A549 (cell line): ENCODE measurements around the gene CYP2S1. TPM values are rescaled to one million over a fixed set of nuclear protein-coding genes. Genes with fewer than 3 reads are reported as not detected.

Source experiments
- ATAC-seq, 2 experiments: fragments of 200-7000 bp in 1 of 2; fragments of >200 bp in 1 of 2; cut with Nextera tagmentation in 1 of 2; cut with Tn5 transposase in 1 of 2; 3 replicates each; pipeline versions ENCODE4 v1.8.0 to v1.9.1; 2018 to 2020; ENCODE audit warnings: mild to moderate bottlenecking in 1 of 2, moderate library complexity in 1 of 2
- CTCF ChIA-PET: fragments of 300-600 bp; sonication (Branson Sonifier 250); formaldehyde crosslinking; extraction: SDS; loops from one replicate; lab custom pipeline; 2021; ENCODE audit warnings: antibody characterized with exemption, inconsistent platforms; lab: Yijun Ruan, JAX
- POLR2A ChIA-PET: fragments of 350-600 bp; formaldehyde crosslinking; extraction: SDS; loops from one replicate; lab custom pipeline; 2021; ENCODE audit warnings: antibody characterized with exemption, inconsistent platforms; lab: Yijun Ruan, JAX
- DNase-seq, 2 experiments: peaks; one replicate each; pipeline versions ENCODE4 v3.0.0 to v3.0.0-alpha.2; 2011 to 2016; ENCODE audit warnings: low read depth in 1 of 2, low spot score in 1 of 2
- FAIRE-seq: peaks from 2 replicates; lab custom pipeline; 2011; peaks lifted over from hg19 to GRCh38; lab: Jason Lieb, UNC
- H3K27ac ChIP-seq, 2 experiments: fragments of >200 bp; sonication (Bioruptor Twin); formaldehyde crosslinking; 3 replicates each; pipeline ENCODE4 v1.5.1; 2016 to 2017
- H3K4me1 ChIP-seq: fragments of >200 bp; sonication (Bioruptor Twin); formaldehyde crosslinking; 3 replicates; pipeline ENCODE4 v1.6.1; 2016
- H3K4me2 ChIP-seq: fragments of >200 bp; sonication (Bioruptor Twin); formaldehyde crosslinking; 3 replicates; pipeline ENCODE4 v1.6.1; 2016
- H3K4me3 ChIP-seq: fragments of >200 bp; sonication (Bioruptor Twin); formaldehyde crosslinking; 3 replicates; pipeline ENCODE4 v1.5.1; 2016
- H3K9me3 ChIP-seq: fragments of >200 bp; sonication (Bioruptor Twin); formaldehyde crosslinking; 3 replicates; pipeline ENCODE4 v1.6.1; 2016
- CBX8 ChIP-seq: fragments of 200-600 bp; sonication (generic); IDR thresholded peaks from 2 replicates; pipeline ENCODE4 v1.6.1; 2016
- CEBPB ChIP-seq, 2 experiments: fragments of >200 bp in 1 of 2; sonication (Bioruptor Twin) in 1 of 2; formaldehyde crosslinking in 1 of 2; IDR thresholded peaks; 2 replicates each; pipeline ENCODE4 v1.6.1; 2012 to 2016
- CHD2 ChIP-seq: fragments of 150-350 bp; IDR thresholded peaks from 2 replicates; pipeline ENCODE4 v1.6.1; 2014; ENCODE audit warnings: low read length; ENCODE audit not compliant: partially characterized antibody
- EHMT2 ChIP-seq: fragments of 200-600 bp; sonication (generic); IDR thresholded peaks from 2 replicates; pipeline ENCODE4 v1.6.1; 2016; ENCODE audit warnings: antibody characterized with exemption, low read depth, mild to moderate bottlenecking, moderate library complexity
- ESRRA ChIP-seq: fragments of 150-350 bp; IDR thresholded peaks from 2 replicates; pipeline ENCODE4 v1.6.1; 2014; ENCODE audit warnings: mild to moderate bottlenecking, low read length, borderline replicate concordance
- HEYL ChIP-seq: fragments of 250-450 bp; sonication (Bioruptor Pico); IDR thresholded peaks from 2 replicates; pipeline ENCODE4 v1.8.0; 2021; ENCODE audit warnings: mild to moderate bottlenecking, moderate library complexity
- KDM1A ChIP-seq: fragments of 200-600 bp; sonication (generic); IDR thresholded peaks from 2 replicates; pipeline ENCODE4 v1.6.1; 2016; ENCODE audit warnings: low read depth, mild to moderate bottlenecking
- KDM5A ChIP-seq: fragments of 200-600 bp; sonication (generic); IDR thresholded peaks from 2 replicates; pipeline ENCODE4 v1.6.1; 2016; ENCODE audit warnings: antibody characterized with exemption, mild to moderate bottlenecking
- NPAS2 ChIP-seq: fragments of 250-450 bp; sonication (Bioruptor Pico); IDR thresholded peaks from 2 replicates; pipeline ENCODE4 v1.8.0; 2022; ENCODE audit warnings: mild to moderate bottlenecking, moderate library complexity, borderline replicate concordance
- PHF8 ChIP-seq: fragments of 200-600 bp; sonication (generic); IDR thresholded peaks from 2 replicates; pipeline ENCODE4 v1.6.1; 2016; ENCODE audit warnings: low read depth, mild to moderate bottlenecking, antibody characterized with exemption, moderate library complexity, borderline replicate concordance
- POLR2AphosphoS2 ChIP-seq: conservative IDR thresholded peaks from 2 replicates; pipeline ENCODE4 v1.6.1; 2012; ENCODE audit warnings: low read length, improper control_type of control experiment, inconsistent platforms
- RAD21 ChIP-seq, 2 experiments: fragments of >200 bp in 1 of 2; sonication (Bioruptor Twin) in 1 of 2; formaldehyde crosslinking in 1 of 2; IDR thresholded peaks in 1 of 2; conservative IDR thresholded peaks in 1 of 2; 2 replicates in 1 of 2; 3 replicates in 1 of 2; pipeline ENCODE4 v1.6.1; 2012 to 2018; ENCODE audit warnings: inconsistent platforms in 1 of 2
- RARB ChIP-seq: fragments of 250-450 bp; sonication (Bioruptor Pico); IDR thresholded peaks from 2 replicates; pipeline ENCODE4 v1.8.0; 2021; ENCODE audit warnings: mild to moderate bottlenecking, moderate library complexity
- RCOR1 ChIP-seq: fragments of 150-350 bp; IDR thresholded peaks from 2 replicates; pipeline ENCODE4 v1.6.1; 2014; ENCODE audit warnings: antibody characterized with exemption, low read length, low read depth
- RFX5 ChIP-seq: fragments of 450-650 bp; IDR thresholded peaks from 2 replicates; pipeline ENCODE4 v1.7.1; 2014; ENCODE audit warnings: antibody characterized with exemption, mild to moderate bottlenecking, moderate library complexity
- ZFP36 ChIP-seq: fragments of 450-650 bp; IDR thresholded peaks from 2 replicates; pipeline ENCODE4 v1.6.1; 2014; ENCODE audit warnings: borderline replicate concordance; ENCODE audit not compliant: partially characterized antibody
- WGBS: methylation state at CpG from one replicate; pipeline ENCODE4 v1.1.6; 2017; ENCODE audit errors: missing lambda C conversion rate; 5-methylcytosine and 5-hydroxymethylcytosine counted together
- polyA plus RNA-seq, 4 experiments: library from polyadenylated mRNA; depleted of rRNA in 3 of 4; stranded (reverse); fragments of >200 nt; fragmentation: RNase III in 1 of 4; extraction: RNeasy Plus Mini Kit Qiagen cat#74134 plus additional on column Dnase treatment in 1 of 4; gene quantifications; 2 replicates in 3 of 4; 3 replicates in 1 of 4; pipeline ENCODE4 v1.2.3, GENCODE V29; 2011 to 2017
- TF ChIP-seq, protein P1 (sequence below): fragments of 250-450 bp; sonication (Bioruptor Pico); IDR thresholded peaks from 2 replicates; pipeline ENCODE4 v1.5.0; 2020; ENCODE audit warnings: low read depth, mild to moderate bottlenecking, moderate library complexity
- TF ChIP-seq, protein P2 (sequence below): fragments of >200 bp; sonication (Bioruptor Twin); formaldehyde crosslinking; IDR thresholded peaks from 2 replicates; pipeline ENCODE4 v1.6.1; 2016
- TF ChIP-seq, protein P3 (sequence below): fragments of 250-450 bp; sonication (Bioruptor Pico); IDR thresholded peaks from 2 replicates; pipeline ENCODE4 v1.5.0; 2021; ENCODE audit warnings: mild to moderate bottlenecking, moderate library complexity, borderline replicate concordance
- TF ChIP-seq, protein P4 (sequence below): fragments of 200-600 bp; sonication (generic); IDR thresholded peaks from 2 replicates; pipeline ENCODE4 v1.6.1; 2016; ENCODE audit warnings: antibody characterized with exemption, mild to moderate bottlenecking, moderate library complexity

Gene CYP2S1
- polyA plus RNA-seq, 2 of the 4 experiments (the other 2 are of a cell fraction), result 8.6 to 28.1 TPM

DNA sequence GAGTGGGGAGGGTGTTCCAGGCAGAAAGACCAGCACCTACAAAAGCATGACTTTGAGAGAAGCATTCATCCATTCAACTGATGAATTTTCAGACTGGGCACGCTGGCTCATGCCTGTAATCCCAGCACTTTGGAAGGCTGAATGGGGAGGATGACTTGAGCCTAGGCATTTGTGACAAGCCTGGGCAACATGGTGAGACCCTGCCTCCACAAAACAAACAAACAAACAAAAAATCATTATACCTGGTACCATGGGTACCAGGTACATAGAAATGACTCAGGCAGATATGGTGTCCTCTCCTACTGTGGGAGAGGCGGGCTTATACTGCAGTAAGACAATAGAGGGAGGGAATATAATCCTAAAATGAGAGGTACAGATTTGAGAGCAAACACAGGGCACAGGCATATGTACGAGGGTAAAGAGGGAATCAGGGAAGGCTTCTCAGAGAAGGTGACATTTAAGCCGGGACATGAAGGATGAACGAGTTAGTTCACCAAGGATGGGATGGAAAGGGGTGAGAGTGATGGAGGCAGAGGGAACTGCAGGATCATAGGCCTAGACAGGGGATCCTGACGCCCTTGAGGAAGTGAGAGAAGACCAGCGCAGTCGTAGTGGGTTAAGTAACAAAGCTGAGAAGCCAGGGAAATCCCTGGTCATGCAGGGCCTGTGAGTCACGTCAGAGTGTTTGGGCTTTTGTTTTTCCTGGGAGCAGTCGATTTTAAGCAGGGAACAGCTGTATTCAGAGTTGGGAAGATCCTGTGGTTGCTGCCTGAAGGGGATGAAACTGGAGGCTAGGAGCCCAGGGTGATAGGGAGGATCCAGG lies 2.9 kb downstream of the CYP2S1 start:
- no peak overlapping the region for H3K4me2 ChIP-seq
- ChIA-PET CTCF (interaction anchor here (0.6 to 29.8 kb wide), 7 partner anchors 10 to 846 kb away, joined by 3 to 1023 read pairs (median 5); partner anchors contain the start of gene HNRNPUL1), POLR2A (no interaction called here)
- DNase-seq (no peak), ATAC-seq (no peak), FAIRE-seq (peak; percentile 94)
- H3K4me3 ChIP-seq, result no peak overlapping the region
- TF ChIP-seq CBX8 (no peak), ZFP36 (peak; percentile 63), RAD21 (conservative IDR thresholded peaks at IDR 0.05 in 1 of 2, IDR thresholded peaks at IDR 0.05 in 1 of 2) (no peak)
- no peaks in the 10 kb centered on the region for H3K9me3 ChIP-seq
- H3K4me1 ChIP-seq, result peaks cover 21% of the 10 kb centered on the region
- 78% methylated on average over 10 of the region's 10 CpGs for WGBS
- H3K27ac ChIP-seq, result peak overlapping the region in 1 of 2 experiments; percentile 27; a peak in 1 of 6 replicates

DNA sequence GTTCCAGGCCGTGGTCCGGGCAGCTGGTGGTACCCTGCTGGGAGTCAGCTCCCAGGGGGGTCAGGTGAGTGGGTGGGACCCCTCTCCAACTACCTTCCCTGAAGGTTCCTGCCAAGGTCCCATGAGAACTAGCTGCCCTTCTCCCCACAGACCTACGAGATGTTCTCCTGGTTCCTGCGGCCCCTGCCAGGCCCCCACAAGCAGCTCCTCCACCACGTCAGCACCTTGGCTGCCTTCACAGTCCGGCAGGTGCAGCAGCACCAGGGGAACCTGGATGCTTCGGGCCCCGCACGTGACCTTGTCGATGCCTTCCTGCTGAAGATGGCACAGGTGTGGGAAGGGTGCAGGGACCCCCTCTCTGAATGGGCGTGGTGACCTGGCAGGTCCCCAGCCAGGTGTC lies 5.5 kb downstream of the CYP2S1 start:
- Histone ChIP-seq H3K27ac (no peak overlapping the region), H3K4me3 (no peak overlapping the region), H3K4me2 (no peak overlapping the region), H3K4me1 (peaks cover 8% of the 10 kb centered on the region), H3K9me3 (no peaks in the 10 kb centered on the region)
- whole genome bisulfite sequencing, result 90% methylated on average over 11 of the region's 11 CpGs
- no peak for DNase-seq
- no peak for FAIRE-seq
- ChIA-PET CTCF (interaction anchor here (0.7 to 29.8 kb wide), 5 partner anchors 54 to 471 kb away, joined by 3 to 1023 read pairs (median 4); partner anchors contain the start of gene HNRNPUL1), POLR2A (no interaction called here)
- ATAC-seq, result no peak
- no peak for TF ChIP-seq CEBPB (IDR thresholded peaks at IDR 0.05)

DNA sequence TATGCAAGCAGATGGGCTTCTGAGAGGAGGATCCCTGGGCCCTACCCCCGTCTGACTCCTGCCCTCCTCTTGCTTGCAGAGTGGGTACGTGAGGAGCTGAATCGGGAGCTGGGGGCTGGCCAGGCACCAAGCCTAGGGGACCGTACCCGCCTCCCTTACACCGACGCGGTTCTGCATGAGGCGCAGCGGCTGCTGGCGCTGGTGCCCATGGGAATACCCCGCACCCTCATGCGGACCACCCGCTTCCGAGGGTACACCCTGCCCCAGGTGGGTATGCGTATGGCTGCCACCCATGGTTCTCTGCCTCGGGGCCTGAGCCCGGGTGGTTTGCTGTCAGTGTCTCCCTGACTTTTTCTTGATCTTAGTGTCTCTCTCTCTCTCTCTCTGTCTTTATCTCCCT lies 10.4 kb downstream of the CYP2S1 start:
- Histone ChIP-seq H3K27ac (no peak overlapping the region), H3K4me3 (no peak overlapping the region), H3K4me2 (no peak overlapping the region), H3K4me1 (no peaks in the 10 kb centered on the region), H3K9me3 (no peaks in the 10 kb centered on the region)
- POLR2A ChIA-PET, result interaction anchor here (1.0 to 6.8 kb wide), 3 partner anchors 10 to 61 kb away, joined by 3 to 121 read pairs (median 6); partner anchors contain the start of genes CYP2S1 and HNRNPUL1
- ATAC-seq (0 out of 6 replicates have a peak, but pooled peaks of 1 of the 2 experiments have one; percentile 6), DNase-seq (no peak), FAIRE-seq (no peak)
- TF ChIP-seq KDM1A (no peak), RCOR1 (no peak), POLR2AphosphoS2 (no peak), CHD2 (no peak), NPAS2 (CRISPR knock-in tag) (no peak), ESRRA (no peak), PHF8 (no peak), KDM5A (no peak), ZFP36 (no peak), EHMT2 (no peak), RFX5 (no peak), HEYL (CRISPR knock-in tag) (no peak), RARB (no peak), CEBPB (IDR thresholded peaks at IDR 0.05) (no peak)
- TF ChIP-seq, protein P1, sequence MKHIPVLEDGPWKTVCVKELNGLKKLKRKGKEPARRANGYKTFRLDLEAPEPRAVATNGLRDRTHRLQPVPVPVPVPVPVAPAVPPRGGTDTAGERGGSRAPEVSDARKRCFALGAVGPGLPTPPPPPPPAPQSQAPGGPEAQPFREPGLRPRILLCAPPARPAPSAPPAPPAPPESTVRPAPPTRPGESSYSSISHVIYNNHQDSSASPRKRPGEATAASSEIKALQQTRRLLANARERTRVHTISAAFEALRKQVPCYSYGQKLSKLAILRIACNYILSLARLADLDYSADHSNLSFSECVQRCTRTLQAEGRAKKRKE (CRISPR knock-in tag), result no peak
- TF ChIP-seq, protein P2, sequence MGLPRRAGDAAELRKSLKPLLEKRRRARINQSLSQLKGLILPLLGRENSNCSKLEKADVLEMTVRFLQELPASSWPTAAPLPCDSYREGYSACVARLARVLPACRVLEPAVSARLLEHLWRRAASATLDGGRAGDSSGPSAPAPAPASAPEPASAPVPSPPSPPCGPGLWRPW, result no peak
- TF ChIP-seq, protein P3, sequence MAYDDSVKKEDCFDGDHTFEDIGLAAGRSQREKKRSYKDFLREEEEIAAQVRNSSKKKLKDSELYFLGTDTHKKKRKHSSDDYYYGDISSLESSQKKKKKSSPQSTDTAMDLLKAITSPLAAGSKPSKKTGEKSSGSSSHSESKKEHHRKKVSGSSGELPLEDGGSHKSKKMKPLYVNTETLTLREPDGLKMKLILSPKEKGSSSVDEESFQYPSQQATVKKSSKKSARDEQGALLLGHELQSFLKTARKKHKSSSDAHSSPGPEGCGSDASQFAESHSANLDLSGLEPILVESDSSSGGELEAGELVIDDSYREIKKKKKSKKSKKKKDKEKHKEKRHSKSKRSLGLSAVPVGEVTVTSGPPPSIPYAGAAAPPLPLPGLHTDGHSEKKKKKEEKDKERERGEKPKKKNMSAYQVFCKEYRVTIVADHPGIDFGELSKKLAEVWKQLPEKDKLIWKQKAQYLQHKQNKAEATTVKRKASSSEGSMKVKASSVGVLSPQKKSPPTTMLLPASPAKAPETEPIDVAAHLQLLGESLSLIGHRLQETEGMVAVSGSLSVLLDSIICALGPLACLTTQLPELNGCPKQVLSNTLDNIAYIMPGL (CRISPR knock-in tag), result no peak
- TF ChIP-seq, protein P4, sequence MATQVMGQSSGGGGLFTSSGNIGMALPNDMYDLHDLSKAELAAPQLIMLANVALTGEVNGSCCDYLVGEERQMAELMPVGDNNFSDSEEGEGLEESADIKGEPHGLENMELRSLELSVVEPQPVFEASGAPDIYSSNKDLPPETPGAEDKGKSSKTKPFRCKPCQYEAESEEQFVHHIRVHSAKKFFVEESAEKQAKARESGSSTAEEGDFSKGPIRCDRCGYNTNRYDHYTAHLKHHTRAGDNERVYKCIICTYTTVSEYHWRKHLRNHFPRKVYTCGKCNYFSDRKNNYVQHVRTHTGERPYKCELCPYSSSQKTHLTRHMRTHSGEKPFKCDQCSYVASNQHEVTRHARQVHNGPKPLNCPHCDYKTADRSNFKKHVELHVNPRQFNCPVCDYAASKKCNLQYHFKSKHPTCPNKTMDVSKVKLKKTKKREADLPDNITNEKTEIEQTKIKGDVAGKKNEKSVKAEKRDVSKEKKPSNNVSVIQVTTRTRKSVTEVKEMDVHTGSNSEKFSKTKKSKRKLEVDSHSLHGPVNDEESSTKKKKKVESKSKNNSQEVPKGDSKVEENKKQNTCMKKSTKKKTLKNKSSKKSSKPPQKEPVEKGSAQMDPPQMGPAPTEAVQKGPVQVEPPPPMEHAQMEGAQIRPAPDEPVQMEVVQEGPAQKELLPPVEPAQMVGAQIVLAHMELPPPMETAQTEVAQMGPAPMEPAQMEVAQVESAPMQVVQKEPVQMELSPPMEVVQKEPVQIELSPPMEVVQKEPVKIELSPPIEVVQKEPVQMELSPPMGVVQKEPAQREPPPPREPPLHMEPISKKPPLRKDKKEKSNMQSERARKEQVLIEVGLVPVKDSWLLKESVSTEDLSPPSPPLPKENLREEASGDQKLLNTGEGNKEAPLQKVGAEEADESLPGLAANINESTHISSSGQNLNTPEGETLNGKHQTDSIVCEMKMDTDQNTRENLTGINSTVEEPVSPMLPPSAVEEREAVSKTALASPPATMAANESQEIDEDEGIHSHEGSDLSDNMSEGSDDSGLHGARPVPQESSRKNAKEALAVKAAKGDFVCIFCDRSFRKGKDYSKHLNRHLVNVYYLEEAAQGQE, result no peak
- WGBS, result 89% methylated on average over 18 of the region's 18 CpGs
- CTCF ChIA-PET, result interaction anchor here (0.6 to 29.8 kb wide), 24 partner anchors 9 to 367 kb away, joined by 3 to 1023 read pairs (median 10); partner anchors contain the start of genes AXL, CYP2S1, HNRNPUL1 and TGFB1
